Sigmoid colon (tissue), 4 donors: ENCODE results near the gene GPLD1.

Experiments used
- CTCF ChIP-seq, 4 experiments: fragments of 450-650 bp in 3 of 4; fragments of 200-600 bp in 1 of 4; IDR thresholded peaks; one replicate each; pipeline ENCODE4 v1.5.1; 2016 to 2019; ENCODE audit warnings: antibody characterized with exemption in 4 of 4, mild to moderate bottlenecking in 3 of 4, moderate library complexity in 2 of 4
- EP300 ChIP-seq, 4 donors: sonication (generic); formaldehyde crosslinking; IDR thresholded peaks; one replicate each; pipeline ENCODE4 v1.6.1; 2017; ENCODE audit warnings: antibody characterized with exemption in 4 of 4
- POLR2AphosphoS5 ChIP-seq, 4 donors: sonication (generic); formaldehyde crosslinking; IDR thresholded peaks; one replicate each; pipeline ENCODE4 v1.6.1; 2017; ENCODE audit warnings: antibody characterized with exemption in 4 of 4

GRCh38 chr6:24476631-24477030 lies 12.7 kb downstream of the GPLD1 start:
- TF ChIP-seq CTCF (IDR thresholded peaks at IDR 0.05) (no peak), EP300 (IDR thresholded peaks at IDR 0.05) (no peak), POLR2AphosphoS5 (IDR thresholded peaks at IDR 0.05) (no peak)
